ENCODE measurements around the gene EIF3J.
A peak's percentile ranks its signal among the peaks of the same experiment; 100 is the strongest.

DNA sequence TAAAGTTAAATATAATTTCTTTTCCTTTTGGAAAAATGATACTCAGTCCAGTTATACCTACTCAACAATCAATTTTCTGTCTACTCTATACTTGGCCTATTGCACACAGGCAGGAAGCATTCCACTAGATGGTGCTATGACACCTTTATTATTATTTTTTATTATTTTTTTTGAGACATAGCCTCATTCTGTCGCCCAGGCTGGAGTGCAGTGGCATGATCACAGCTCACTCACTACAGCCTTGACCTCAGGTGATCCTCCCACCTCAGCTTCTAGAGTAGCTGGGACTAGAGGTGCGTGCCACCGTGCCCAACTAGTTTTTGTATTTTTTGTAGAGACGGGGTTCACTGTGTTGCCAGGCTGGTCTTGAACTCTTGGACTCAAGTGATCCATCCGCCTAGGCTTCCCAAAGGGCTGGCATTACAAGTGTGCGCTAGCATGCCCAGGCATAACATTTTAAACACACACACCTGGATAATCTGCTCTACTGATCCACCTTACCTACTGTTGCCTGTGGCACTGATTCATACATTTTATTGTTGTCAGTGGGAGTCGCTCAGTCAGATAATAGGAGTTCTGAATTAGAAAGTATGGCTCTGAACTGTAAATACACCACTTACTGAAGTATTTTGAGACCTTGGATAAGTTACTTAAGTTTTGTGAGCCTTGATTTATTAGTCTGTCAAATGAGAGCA lies 56.2 kb downstream of the EIF3J start:
- TF ChIP-seq, protein P1, sequence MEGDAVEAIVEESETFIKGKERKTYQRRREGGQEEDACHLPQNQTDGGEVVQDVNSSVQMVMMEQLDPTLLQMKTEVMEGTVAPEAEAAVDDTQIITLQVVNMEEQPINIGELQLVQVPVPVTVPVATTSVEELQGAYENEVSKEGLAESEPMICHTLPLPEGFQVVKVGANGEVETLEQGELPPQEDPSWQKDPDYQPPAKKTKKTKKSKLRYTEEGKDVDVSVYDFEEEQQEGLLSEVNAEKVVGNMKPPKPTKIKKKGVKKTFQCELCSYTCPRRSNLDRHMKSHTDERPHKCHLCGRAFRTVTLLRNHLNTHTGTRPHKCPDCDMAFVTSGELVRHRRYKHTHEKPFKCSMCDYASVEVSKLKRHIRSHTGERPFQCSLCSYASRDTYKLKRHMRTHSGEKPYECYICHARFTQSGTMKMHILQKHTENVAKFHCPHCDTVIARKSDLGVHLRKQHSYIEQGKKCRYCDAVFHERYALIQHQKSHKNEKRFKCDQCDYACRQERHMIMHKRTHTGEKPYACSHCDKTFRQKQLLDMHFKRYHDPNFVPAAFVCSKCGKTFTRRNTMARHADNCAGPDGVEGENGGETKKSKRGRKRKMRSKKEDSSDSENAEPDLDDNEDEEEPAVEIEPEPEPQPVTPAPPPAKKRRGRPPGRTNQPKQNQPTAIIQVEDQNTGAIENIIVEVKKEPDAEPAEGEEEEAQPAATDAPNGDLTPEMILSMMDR (IDR thresholded peaks at IDR 0.05; ENCODE audit: low read depth, low read length, missing input control), result peak; percentile 13
- TF ChIP-seq FOXA2 (IDR thresholded peaks at IDR 0.05), result no peak
- no peak for TF ChIP-seq JUND (IDR thresholded peaks at IDR 0.05)
- TF ChIP-seq GABPA (IDR thresholded peaks at IDR 0.05 in 1 of 2, conservative IDR thresholded peaks at IDR 0.05 in 1 of 2), result no peak
- TF ChIP-seq FOXA1 (IDR thresholded peaks at IDR 0.05), result no peak
- TF ChIP-seq, protein P2, sequence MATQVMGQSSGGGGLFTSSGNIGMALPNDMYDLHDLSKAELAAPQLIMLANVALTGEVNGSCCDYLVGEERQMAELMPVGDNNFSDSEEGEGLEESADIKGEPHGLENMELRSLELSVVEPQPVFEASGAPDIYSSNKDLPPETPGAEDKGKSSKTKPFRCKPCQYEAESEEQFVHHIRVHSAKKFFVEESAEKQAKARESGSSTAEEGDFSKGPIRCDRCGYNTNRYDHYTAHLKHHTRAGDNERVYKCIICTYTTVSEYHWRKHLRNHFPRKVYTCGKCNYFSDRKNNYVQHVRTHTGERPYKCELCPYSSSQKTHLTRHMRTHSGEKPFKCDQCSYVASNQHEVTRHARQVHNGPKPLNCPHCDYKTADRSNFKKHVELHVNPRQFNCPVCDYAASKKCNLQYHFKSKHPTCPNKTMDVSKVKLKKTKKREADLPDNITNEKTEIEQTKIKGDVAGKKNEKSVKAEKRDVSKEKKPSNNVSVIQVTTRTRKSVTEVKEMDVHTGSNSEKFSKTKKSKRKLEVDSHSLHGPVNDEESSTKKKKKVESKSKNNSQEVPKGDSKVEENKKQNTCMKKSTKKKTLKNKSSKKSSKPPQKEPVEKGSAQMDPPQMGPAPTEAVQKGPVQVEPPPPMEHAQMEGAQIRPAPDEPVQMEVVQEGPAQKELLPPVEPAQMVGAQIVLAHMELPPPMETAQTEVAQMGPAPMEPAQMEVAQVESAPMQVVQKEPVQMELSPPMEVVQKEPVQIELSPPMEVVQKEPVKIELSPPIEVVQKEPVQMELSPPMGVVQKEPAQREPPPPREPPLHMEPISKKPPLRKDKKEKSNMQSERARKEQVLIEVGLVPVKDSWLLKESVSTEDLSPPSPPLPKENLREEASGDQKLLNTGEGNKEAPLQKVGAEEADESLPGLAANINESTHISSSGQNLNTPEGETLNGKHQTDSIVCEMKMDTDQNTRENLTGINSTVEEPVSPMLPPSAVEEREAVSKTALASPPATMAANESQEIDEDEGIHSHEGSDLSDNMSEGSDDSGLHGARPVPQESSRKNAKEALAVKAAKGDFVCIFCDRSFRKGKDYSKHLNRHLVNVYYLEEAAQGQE (IDR thresholded peaks at IDR 0.05), result no peak
- TF ChIP-seq RAD21 (IDR thresholded peaks at IDR 0.05), result peak in 1 of 2 donors; percentile 51
- TF ChIP-seq EGR1 (IDR thresholded peaks at IDR 0.05; ENCODE audit: low read depth in 2 of 2), result no peak
- TF ChIP-seq, protein P3, sequence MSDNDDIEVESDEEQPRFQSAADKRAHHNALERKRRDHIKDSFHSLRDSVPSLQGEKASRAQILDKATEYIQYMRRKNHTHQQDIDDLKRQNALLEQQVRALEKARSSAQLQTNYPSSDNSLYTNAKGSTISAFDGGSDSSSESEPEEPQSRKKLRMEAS (IDR thresholded peaks at IDR 0.05), result no peak
- TF ChIP-seq, protein P4, sequence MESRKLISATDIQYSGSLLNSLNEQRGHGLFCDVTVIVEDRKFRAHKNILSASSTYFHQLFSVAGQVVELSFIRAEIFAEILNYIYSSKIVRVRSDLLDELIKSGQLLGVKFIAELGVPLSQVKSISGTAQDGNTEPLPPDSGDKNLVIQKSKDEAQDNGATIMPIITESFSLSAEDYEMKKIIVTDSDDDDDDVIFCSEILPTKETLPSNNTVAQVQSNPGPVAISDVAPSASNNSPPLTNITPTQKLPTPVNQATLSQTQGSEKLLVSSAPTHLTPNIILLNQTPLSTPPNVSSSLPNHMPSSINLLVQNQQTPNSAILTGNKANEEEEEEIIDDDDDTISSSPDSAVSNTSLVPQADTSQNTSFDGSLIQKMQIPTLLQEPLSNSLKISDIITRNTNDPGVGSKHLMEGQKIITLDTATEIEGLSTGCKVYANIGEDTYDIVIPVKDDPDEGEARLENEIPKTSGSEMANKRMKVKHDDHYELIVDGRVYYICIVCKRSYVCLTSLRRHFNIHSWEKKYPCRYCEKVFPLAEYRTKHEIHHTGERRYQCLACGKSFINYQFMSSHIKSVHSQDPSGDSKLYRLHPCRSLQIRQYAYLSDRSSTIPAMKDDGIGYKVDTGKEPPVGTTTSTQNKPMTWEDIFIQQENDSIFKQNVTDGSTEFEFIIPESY (IDR thresholded peaks at IDR 0.05), result no peak
- TF ChIP-seq YY1 (IDR thresholded peaks at IDR 0.05), result no peak

All from liver (tissue), 3 donors.